GM19240 (cell line): ENCODE data around the gene TRMT61A.
A peak's percentile ranks its signal among the peaks of the same experiment; 100 is the strongest.
"Not testable (repeated sequence)": the region's sequence is repeated elsewhere in the genome, so short reads cannot be mapped to it uniquely, and the experiment has no call there.

Source experiments
- DNase-seq: peaks from one replicate; pipeline ENCODE4 v3.0.0; 2011; ENCODE audit warnings: low spot score; ENCODE audit not compliant: insufficient read length

Gene TRMT61A

DNA sequence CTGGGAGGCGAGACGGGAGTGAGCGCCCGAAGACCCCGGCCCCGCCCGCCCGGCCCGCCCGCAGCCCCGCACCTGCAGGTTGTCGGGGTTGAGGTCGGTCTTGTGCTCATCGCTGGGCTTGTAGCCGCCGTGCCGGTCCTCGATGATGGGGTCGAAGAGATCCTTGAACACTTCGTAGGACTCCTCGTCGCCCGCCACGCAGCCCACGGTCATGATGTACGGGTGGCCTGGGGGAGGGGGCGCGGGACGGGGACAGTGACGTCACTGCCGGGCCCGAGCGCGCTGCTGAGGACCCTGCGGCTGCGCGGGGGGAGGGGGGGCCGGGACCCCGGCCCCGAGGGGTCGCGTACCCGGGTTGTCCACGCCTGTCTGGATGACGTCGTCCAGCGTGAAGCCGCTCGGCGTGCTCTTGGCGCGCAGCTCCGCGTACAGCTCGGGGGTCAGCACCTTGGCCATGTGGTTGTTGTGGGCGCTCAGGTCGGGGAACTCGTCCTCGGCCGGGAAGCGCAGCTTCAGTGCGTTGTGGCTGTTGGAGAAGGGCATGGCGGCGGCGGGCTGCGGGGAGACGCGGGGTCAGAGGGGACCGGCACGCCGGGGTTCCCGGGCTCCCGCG lies 6.9 kb upstream of the TRMT61A start:
- DNase-seq: no peak

- no peak for DNase-seq
Measured at GRCh38 chr14:103522649-103523574, 6.1 kb upstream of the TRMT61A start, which contains the start of gene CKB. TSS of gene CKB (minus strand) at chr14:103522830. CDS start at chr14:103522493, 337 bp downstream.

DNA sequence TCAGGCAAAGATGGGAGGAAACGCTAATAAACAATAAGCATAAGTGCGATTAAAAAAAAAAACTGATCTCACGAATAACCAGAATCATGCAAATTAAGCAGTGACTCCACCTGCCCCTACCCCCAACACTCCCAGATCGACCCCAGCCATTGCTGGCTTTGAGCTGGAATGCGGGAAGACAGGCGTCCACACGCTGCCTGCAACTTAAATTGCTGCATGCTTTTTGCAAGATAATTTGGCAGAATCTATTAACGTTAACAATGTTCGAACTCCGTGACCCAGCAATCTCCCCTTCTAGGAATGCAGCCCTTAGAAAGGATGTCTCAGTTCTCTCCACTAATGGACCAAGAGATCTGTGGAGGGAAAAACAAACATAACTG lies 5.4 kb upstream of the TRMT61A start:
- DNase-seq: no peak

DNA sequence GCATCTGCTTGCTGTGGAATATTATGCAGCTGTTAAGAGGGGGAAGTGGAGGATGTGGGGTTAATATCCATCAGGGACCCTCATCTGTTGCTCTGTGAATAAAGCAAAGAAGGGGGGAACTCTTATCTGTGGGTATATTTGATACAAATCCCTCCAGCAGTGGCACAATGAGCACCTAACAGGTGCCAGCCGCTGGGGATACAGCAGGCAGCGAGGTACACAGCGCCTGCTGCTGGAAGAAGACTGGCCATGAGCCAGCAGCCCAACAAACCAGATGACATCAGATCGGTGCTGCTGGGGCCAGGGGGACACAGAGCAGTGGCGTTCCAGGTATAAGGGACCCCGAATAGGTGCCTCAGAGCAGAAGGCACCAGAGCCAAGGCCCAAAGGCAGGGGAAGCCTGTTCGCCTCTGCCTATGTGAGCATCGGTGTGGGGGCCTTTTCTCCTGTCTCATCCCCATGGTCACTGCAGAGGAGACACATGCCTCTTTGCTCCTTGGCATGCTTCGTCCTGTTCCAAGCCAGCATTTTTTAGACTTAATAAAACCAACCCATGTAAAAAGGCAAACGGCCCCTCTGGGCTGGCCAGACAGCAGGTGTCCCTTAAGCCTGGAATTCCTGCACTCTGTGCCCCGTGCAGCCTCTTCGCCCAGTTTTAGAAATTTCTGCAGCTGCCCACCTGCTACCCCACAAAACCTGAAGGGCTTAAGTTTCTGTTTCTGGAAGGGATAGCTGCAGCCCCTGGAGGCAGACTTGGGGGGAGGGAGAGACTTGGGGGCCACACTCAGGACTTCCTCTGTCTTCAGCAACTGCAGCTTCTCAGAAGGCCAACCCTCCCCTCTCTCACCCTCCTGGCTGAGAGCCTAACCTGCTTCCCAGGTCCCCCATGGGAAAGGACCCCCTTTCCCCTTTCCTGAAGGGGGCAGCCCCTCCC lies 4.7 kb upstream of the TRMT61A start:
- DNase-seq: no peak

GRCh38 chr14:103525430-103526246 lies 3.4 kb upstream of the TRMT61A start:
- DNase-seq: not testable (repeated sequence)

- no peak for DNase-seq
Measured at GRCh38 chr14:103526247-103526913, 2.6 kb upstream of the TRMT61A start.

GRCh38 chr14:103526914-103527248 lies 2.1 kb upstream of the TRMT61A start:
- DNase-seq: no peak

- DNase-seq: peak; percentile 68
Measured at GRCh38 chr14:103527408-103528145, 1.4 kb upstream of the TRMT61A start.

DNA sequence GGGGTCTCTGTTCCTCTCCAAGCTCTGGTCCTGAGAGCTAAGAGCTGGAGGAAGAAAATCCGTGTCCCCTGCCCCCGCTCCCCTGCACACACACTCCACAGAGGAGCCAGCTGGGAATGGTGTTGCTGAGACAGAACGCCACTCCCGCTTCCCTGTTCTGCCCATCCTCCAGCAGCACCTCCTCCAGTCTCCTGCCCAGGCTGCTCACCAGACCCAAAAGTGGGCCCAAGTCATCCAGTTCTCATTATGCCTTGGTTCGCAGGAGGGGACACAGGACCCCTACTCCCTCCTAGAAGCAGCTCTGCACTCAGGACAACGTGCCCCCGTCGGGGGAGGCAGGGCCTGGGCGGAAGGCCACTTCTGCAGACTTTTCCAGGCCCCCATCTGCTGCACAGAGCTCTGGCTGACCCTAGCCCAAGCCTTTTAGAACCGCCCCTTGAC lies 830 bp upstream of the TRMT61A start:
- no peak for DNase-seq

- DNase-seq: no peak
Measured at GRCh38 chr14:103529383-103530365, 678 bp downstream of the TRMT61A start.

- DNase-seq: no peak
Measured at GRCh38 chr14:103530390-103530789, 1.4 kb downstream of the TRMT61A start.

DNA sequence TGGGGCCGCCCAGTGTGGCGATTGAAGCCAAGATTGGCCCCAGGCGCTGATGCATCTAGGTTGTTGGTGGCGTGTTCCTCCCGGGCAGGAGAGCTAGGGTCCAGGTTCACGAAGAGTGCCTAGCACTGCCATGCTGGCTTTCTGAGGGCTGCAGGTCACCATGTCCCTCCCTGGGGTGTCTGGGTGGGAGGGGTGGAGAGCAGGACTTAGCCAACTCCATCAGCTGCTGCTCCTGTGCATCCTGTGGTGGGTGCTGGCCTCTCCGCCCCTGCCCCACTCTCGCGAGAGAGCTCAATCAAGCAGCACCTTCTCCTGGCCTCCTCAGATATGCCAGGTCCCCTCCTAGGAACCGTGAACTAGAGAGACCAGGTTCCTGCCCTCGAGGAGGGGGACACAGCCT lies 1.8 kb downstream of the TRMT61A start:
- no peak for DNase-seq

- DNase-seq: no peak
Measured at GRCh38 chr14:103531421-103532215, 2.6 kb downstream of the TRMT61A start.

DNA sequence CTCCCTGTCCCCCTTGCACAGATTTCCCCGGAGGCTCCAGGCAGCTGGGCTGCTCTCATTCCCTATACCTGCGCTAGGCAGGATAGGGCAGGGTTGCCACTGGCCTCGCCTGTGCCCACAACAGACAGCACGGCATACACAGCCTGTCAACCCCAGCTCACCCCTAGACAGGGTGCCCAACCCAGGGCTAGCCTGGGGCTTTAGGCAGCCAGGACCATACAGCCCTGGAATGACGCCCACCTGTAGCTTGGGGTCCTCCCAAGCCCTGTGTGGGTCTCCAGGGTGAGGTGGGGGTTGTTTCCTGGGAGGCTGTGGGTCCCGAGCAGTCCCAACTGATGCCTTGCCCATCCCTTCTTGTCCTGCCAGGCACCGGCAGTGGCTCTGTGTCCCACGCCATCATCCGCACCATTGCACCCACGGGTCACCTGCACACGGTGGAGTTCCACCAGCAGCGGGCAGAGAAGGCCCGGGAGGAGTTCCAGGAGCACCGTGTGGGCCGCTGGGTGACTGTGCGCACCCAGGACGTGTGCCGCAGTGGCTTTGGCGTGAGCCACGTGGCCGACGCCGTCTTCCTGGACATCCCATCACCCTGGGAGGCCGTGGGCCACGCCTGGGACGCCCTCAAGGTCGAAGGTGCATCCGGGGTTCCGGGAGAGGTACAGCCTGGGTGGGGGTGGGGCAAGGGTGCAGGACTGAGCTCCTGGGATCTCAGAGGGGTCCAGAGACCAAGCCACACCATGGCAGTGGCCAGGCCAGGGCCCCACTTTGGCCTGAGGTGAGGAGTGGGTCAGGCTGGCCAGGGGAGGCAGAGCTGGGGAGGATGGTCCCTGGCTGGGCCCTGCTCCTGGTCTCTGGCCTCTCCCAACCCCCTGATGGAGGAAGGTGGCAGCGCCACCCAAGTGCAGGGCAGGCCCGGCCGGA lies 3.5 kb downstream of the TRMT61A start:
- DNase-seq: no peak

GRCh38 chr14:103533137-103533998 lies 4.4 kb downstream of the TRMT61A start:
- no peak for DNase-seq
